Measurements from ENCODE around the gene PALD1.

- TF ChIP-seq CTCF (IDR thresholded peaks at IDR 0.05) (no peak), POLR2A (IDR thresholded peaks at IDR 0.05) (no peak)
These were observed 92.7 kb downstream of the PALD1 start for GRCh38 chr10:70571236-70571635.

Measured in thyroid gland (tissue), 4 donors.